Measurements from ENCODE around the gene ANAPC10. TPM values are rescaled to one million over a fixed set of nuclear protein-coding genes. Genes with fewer than 3 reads are reported as not detected.

ANAPC10 gene
- total and polyA plus RNA-seq, 10 donors: 12.0 to 42.2 (median 19.2) TPM

DNA sequence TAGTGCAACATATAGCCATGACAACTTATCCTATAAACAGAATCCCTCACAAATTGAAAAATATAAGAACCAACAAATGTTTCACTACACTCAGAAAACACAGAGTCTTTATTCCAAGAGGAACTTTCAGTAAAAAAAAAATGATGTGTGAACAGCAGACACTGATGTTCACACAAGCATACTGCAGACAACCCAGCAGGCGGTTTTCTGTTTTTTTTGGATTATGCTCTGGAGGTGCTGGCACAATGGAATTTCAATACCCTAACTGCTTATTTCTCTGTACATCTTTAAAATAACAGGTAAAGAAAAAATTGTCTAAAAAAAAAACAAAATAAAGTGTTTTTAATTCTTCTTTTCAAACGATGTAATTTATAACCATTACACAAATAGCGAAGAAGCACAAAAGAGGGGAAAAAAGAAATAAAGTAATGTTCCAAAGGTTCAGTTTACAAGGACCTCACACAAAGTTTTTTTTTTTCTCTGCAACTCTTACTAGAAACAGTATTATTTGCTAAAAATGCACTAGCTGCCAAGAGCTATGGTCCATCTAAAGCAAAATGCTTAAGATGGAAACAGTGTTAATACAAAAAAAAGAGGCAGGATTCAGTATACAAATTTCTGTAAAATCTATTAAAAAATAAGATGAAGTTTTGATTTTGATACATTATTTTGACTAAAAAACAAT lies 55.3 kb downstream of the ANAPC10 start:
- DNase-seq: no peak
- Histone ChIP-seq H3K27ac (no peak overlapping the region), H3K36me3 (peaks cover 0 to 7% (median 0%) of the 10 kb centered on the region in 6 donors), H3K4me3 (no peak overlapping the region), H3K9me3 (no peaks in the 10 kb centered on the region), H3K27me3 (replicated peaks in 1 of 7) (no peaks in the 10 kb centered on the region), H3K4me1 (peaks cover 0 to 7% (median 0%) of the 10 kb centered on the region in 6 donors)
- WGBS, 5 donors: 91 to 95% (median 95%) methylated on average over 3 of the region's 3 CpGs
- TF ChIP-seq POLR2A (IDR thresholded peaks at IDR 0.05): no peak
- no peak for TF ChIP-seq POLR2AphosphoS5 (IDR thresholded peaks at IDR 0.05)
- TF ChIP-seq, protein P1, sequence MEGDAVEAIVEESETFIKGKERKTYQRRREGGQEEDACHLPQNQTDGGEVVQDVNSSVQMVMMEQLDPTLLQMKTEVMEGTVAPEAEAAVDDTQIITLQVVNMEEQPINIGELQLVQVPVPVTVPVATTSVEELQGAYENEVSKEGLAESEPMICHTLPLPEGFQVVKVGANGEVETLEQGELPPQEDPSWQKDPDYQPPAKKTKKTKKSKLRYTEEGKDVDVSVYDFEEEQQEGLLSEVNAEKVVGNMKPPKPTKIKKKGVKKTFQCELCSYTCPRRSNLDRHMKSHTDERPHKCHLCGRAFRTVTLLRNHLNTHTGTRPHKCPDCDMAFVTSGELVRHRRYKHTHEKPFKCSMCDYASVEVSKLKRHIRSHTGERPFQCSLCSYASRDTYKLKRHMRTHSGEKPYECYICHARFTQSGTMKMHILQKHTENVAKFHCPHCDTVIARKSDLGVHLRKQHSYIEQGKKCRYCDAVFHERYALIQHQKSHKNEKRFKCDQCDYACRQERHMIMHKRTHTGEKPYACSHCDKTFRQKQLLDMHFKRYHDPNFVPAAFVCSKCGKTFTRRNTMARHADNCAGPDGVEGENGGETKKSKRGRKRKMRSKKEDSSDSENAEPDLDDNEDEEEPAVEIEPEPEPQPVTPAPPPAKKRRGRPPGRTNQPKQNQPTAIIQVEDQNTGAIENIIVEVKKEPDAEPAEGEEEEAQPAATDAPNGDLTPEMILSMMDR (IDR thresholded peaks at IDR 0.05 in 8 of 11, conservative IDR thresholded peaks at IDR 0.05 in 3 of 11): no peak
- intact Hi-C loops (cut with DNase I; ENCODE audit: low total_unique reads): no loop called here

DNA sequence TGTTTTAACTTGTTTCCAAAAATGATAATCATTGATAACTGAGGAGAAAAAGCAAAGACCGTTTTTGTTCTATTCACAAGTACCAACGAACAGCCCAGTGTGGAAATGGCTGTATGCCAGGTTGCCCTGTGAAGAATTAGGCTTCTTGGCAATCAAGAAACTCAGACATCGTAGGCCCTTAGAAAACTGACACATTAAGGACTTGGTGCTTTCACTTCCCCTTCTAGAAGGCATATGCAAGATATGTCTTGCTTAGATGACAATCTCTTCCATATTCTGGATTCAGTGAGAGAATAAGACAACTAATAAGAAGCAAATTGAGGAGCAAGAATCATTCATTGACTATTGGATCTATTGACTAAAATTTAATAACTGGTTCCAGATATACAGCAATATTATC lies 56.6 kb downstream of the ANAPC10 start:
- WGBS, 5 donors: 45 to 54% (median 50%) methylated on average over 3 of the region's 3 CpGs
- intact Hi-C loops (cut with DNase I; ENCODE audit: low total_unique reads): no loop called here
- H3K9me3 ChIP-seq: no peaks in the 10 kb centered on the region
- no peaks in the 10 kb centered on the region for H3K27me3 ChIP-seq (replicated peaks in 1 of 7)
- DNase-seq: no peak
- peaks cover 0 to 7% (median 0%) of the 10 kb centered on the region in 6 donors for H3K36me3 ChIP-seq
- no peak for TF ChIP-seq POLR2A (IDR thresholded peaks at IDR 0.05)
- H3K27ac ChIP-seq: no peak overlapping the region
- no peak overlapping the region for H3K4me3 ChIP-seq
- peaks cover 0 to 7% (median 0%) of the 10 kb centered on the region in 6 donors for H3K4me1 ChIP-seq

DNA sequence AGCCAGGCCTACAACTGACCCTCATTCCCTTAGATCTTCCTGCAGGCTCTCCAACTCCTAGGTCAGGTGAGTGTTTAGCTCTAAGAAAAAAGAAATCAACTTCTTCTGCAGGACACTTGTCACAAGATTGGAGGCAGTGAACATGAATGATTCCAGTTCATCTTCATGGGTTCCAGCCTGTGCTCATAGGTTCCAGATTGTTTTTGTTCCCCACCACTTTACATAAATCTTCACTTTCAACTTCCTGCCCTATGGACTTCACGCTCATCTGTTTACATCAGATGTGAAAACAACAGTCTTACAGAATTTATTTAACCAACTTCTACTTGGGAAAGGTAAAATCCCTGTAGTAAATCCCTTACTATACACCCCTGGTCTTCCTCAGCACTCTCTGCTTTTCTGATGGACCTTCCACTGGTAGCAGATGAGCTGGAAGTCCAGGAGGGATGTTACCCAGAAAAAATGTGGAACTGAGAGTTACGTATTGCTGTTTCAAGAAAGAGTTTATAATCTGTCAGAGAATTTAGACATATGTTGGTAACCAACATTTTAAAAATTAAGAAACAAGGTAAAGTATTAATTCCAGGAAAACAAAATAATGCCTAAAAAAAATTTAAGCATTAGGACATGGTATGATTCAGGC lies 62.4 kb downstream of the ANAPC10 start:
- WGBS, 5 donors: 47 to 66% (median 63%) methylated on average over 2 of the region's 2 CpGs
- intact Hi-C loops (cut with DNase I; ENCODE audit: low total_unique reads): no loop called here
- H3K4me1 ChIP-seq: peaks cover 0 to 12% (median 0%) of the 10 kb centered on the region in 6 donors

DNA sequence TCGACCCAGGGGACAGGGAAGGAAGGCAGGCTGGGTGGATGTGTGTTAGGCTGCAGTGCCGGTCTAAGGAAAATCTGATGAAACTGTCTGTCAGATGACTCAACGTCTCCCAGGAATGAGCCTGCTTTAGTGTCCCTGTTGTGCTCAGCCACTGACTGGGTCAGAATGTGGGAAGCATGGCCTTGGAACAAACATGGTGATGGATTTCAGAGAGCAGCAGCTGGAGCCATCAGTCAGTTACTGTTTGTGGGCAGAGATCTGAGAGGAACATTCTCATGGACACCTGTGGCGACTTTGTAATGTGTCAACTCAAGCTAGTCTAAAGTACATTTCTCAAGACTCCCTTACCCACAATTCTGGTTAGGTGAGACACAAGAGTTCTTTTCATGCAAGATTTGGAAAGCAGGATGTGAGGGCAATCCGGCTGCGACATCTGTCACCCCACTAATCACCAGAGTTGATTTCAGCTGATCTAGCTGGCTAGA lies 63.2 kb downstream of the ANAPC10 start:
- Histone ChIP-seq H3K27me3 (replicated peaks in 1 of 7) (no peaks in the 10 kb centered on the region), H3K4me1 (peaks cover 0 to 12% (median 0%) of the 10 kb centered on the region in 6 donors), H3K36me3 (peaks cover 0 to 63% (median 15%) of the 10 kb centered on the region in 6 donors), H3K9me3 (no peaks in the 10 kb centered on the region), H3K4me3 (no peak overlapping the region), H3K27ac (no peak overlapping the region)
- TF ChIP-seq POLR2AphosphoS5 (IDR thresholded peaks at IDR 0.05) (no peak), POLR2A (IDR thresholded peaks at IDR 0.05) (no peak)
- TF ChIP-seq, protein P1 (IDR thresholded peaks at IDR 0.05 in 8 of 11, conservative IDR thresholded peaks at IDR 0.05 in 3 of 11): no peak
- intact Hi-C loops (cut with DNase I; ENCODE audit: low total_unique reads): no loop called here
- 60 to 85% (median 77%) methylated on average over 6 of the region's 6 CpGs for WGBS, 5 donors
- no peak for DNase-seq

More for the DNA sequence above, 62.4 kb downstream of the ANAPC10 start:
- H3K36me3 ChIP-seq: peaks cover 0 to 56% (median 15%) of the 10 kb centered on the region in 6 donors
- H3K9me3 ChIP-seq: no peaks in the 10 kb centered on the region
- no peak for DNase-seq
- TF ChIP-seq POLR2AphosphoS5 (IDR thresholded peaks at IDR 0.05): no peak
- TF ChIP-seq, protein P1 (IDR thresholded peaks at IDR 0.05 in 8 of 11, conservative IDR thresholded peaks at IDR 0.05 in 3 of 11): no peak
- TF ChIP-seq POLR2A (IDR thresholded peaks at IDR 0.05): no peak
- no peak overlapping the region for H3K27ac ChIP-seq
- no peak overlapping the region for H3K4me3 ChIP-seq
- H3K27me3 ChIP-seq (replicated peaks in 1 of 7): no peaks in the 10 kb centered on the region
